Measurements from ENCODE around the gene CADPS. TPM values are rescaled to one million over a fixed set of nuclear protein-coding genes. Genes with fewer than 3 reads are reported as not detected.
A peak's percentile ranks its signal among the peaks of the same experiment; 100 is the strongest.

The CADPS gene
- total and polyA plus RNA-seq, 4 donors, result 0.13 to 3.6 (median 0.49) TPM

DNA sequence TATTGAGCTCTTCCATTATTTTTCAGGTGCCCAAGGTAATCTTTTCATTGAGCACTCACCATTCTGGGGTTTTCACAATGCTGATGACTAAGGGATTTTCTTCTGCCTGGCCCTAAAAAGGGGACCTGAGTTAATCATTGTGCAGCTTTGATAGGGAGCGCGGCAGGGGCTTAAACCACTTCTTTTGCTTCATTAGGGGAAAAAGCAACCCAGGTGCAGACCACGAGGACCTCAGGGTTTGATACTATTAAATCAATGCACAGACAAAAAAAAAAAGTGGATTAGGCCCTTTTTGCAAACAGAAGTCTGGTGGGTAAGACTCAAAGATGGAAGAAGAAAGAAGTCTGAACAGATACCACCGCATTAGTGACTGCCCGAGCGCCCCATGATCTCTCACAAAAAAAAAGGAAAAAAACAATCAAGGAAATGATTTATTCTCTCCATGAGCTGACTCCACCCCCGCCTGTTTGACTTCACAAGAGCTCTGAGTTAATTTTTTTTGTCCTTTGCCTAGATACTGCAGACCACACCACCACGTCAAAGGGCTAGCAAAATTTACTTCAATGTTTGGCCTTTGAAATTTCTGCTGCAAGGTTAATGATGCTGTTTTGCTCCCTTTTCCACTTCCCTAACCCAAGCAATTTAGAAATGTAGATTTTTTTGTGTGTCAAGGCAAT lies 423.9 kb downstream of the CADPS start:
- no peak overlapping the region for H3K27ac ChIP-seq (ENCODE audit: low read depth in 1 of 2, low read length in 1 of 2)
- TF ChIP-seq, protein P1, sequence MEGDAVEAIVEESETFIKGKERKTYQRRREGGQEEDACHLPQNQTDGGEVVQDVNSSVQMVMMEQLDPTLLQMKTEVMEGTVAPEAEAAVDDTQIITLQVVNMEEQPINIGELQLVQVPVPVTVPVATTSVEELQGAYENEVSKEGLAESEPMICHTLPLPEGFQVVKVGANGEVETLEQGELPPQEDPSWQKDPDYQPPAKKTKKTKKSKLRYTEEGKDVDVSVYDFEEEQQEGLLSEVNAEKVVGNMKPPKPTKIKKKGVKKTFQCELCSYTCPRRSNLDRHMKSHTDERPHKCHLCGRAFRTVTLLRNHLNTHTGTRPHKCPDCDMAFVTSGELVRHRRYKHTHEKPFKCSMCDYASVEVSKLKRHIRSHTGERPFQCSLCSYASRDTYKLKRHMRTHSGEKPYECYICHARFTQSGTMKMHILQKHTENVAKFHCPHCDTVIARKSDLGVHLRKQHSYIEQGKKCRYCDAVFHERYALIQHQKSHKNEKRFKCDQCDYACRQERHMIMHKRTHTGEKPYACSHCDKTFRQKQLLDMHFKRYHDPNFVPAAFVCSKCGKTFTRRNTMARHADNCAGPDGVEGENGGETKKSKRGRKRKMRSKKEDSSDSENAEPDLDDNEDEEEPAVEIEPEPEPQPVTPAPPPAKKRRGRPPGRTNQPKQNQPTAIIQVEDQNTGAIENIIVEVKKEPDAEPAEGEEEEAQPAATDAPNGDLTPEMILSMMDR (IDR thresholded peaks at IDR 0.05; ENCODE audit: control extremely low read depth, extremely low read depth), result no peak
- H3K9ac ChIP-seq (ENCODE audit: insufficient read depth in 1 of 2, low read length in 2 of 2), result no peak overlapping the region
- H3K27me3 ChIP-seq (ENCODE audit: control insufficient read depth in 3 of 3, insufficient read depth in 3 of 3, low read length in 2 of 3), result peaks cover 3 to 6% (median 5%) of the 10 kb centered on the region in 3 donors
- 69 to 71% methylated on average over 8 of the region's 8 CpGs for WGBS, 2 donors
- H3K4me1 ChIP-seq (ENCODE audit: control insufficient read depth in 5 of 5, insufficient read depth in 5 of 5, low read length in 5 of 5), result no peaks in the 10 kb centered on the region
- no peak for DNase-seq
- H3K4me3 ChIP-seq, result no peak overlapping the region
- ATAC-seq (ENCODE audit: insufficient read depth, low FRiP score), result no peak
- H3K9me3 ChIP-seq (ENCODE audit: control insufficient read depth in 4 of 4, insufficient read depth in 3 of 4, low read length in 3 of 4), result peaks cover 0 to 1% (median 0%) of the 10 kb centered on the region in 4 donors
- no peaks in the 10 kb centered on the region for H3K36me3 ChIP-seq (ENCODE audit: control insufficient read depth in 4 of 4, insufficient read depth in 4 of 4, low read length in 4 of 4)

- Histone ChIP-seq H3K36me3 (ENCODE audit: control insufficient read depth in 4 of 4, insufficient read depth in 4 of 4, low read length in 4 of 4) (no peaks in the 10 kb centered on the region), H3K4me3 (no peak overlapping the region), H3K9ac (ENCODE audit: insufficient read depth in 1 of 2, low read length in 2 of 2) (no peak overlapping the region), H3K4me1 (ENCODE audit: control insufficient read depth in 5 of 5, insufficient read depth in 5 of 5, low read length in 5 of 5) (no peaks in the 10 kb centered on the region), H3K9me3 (ENCODE audit: control insufficient read depth in 4 of 4, insufficient read depth in 3 of 4, low read length in 3 of 4) (no peaks in the 10 kb centered on the region), H3K27me3 (ENCODE audit: control insufficient read depth in 3 of 3, insufficient read depth in 3 of 3, low read length in 2 of 3) (peaks cover 0 to 8% (median 0%) of the 10 kb centered on the region in 3 donors), H3K27ac (ENCODE audit: low read depth in 1 of 2, low read length in 1 of 2) (no peak overlapping the region)
- DNase-seq (no peak), ATAC-seq (ENCODE audit: insufficient read depth, low FRiP score) (no peak)
- WGBS, 2 donors, result 82 to 88% methylated on average over 5 of the region's 5 CpGs
- TF ChIP-seq, protein P1 (IDR thresholded peaks at IDR 0.05; ENCODE audit: control extremely low read depth, extremely low read depth), result no peak
Measured at GRCh38 chr3:62446337-62446940, 428.8 kb downstream of the CADPS start.

DNA sequence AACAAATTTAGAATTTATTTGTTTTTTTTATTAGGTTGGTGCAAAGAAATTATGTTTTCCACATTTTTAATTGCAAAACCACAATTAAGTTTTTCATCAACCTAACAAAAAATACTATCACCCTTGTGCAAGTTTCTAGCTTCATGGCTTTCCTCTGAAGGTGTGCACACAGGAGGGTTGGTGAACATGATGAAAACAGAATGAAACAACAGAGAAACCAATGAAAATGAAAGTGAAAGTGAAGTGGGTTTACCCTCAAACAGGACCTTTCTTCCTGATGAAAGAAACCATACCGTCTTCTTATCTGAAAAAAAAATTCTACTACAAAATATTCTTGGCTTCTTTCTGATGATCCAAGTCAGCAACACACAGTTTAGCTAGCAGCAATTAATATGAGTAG lies 429.9 kb downstream of the CADPS start:
- no peaks in the 10 kb centered on the region for H3K36me3 ChIP-seq (ENCODE audit: control insufficient read depth in 4 of 4, insufficient read depth in 4 of 4, low read length in 4 of 4)
- peaks cover 0 to 8% (median 0%) of the 10 kb centered on the region in 3 donors for H3K27me3 ChIP-seq (ENCODE audit: control insufficient read depth in 3 of 3, insufficient read depth in 3 of 3, low read length in 2 of 3)
- H3K4me1 ChIP-seq (ENCODE audit: control insufficient read depth in 5 of 5, insufficient read depth in 5 of 5, low read length in 5 of 5), result no peaks in the 10 kb centered on the region
- 4 to 10% methylated on average over 1 of the region's 1 CpG for WGBS, 2 donors
- H3K4me3 ChIP-seq, result no peak overlapping the region
- no peaks in the 10 kb centered on the region for H3K9me3 ChIP-seq (ENCODE audit: control insufficient read depth in 4 of 4, insufficient read depth in 3 of 4, low read length in 3 of 4)
- no peak for ATAC-seq (ENCODE audit: insufficient read depth, low FRiP score)
- TF ChIP-seq, protein P1 (IDR thresholded peaks at IDR 0.05; ENCODE audit: control extremely low read depth, extremely low read depth), result no peak
- H3K9ac ChIP-seq (ENCODE audit: insufficient read depth in 1 of 2, low read length in 2 of 2), result no peak overlapping the region
- peak in 2 of 3 donors; percentile 1 to 8 for DNase-seq
- H3K27ac ChIP-seq (ENCODE audit: low read depth in 1 of 2, low read length in 1 of 2), result no peak overlapping the region

Measured in lung (tissue), 12 donors.